Endothelial cell of umbilical vein (primary cell): ENCODE data around the gene PRSS21.

Experiments used
- EZH2 ChIP-seq: IDR thresholded peaks from 2 replicates; pipeline ENCODE4 v1.6.1; 2012; ENCODE audit warnings: borderline replicate concordance, low read depth, mild to moderate bottlenecking, moderate library complexity, low read length, inconsistent platforms; ENCODE audit not compliant: severe bottlenecking
- MYC ChIP-seq: IDR thresholded peaks from one replicate; pipeline ENCODE4 v1.6.1; 2011; ENCODE audit warnings: mild to moderate bottlenecking, low read depth, low read length
- POLR2A ChIP-seq: IDR thresholded peaks from 2 replicates; pipeline ENCODE4 v1.6.1; 2012; ENCODE audit warnings: low read depth, mild to moderate bottlenecking, control low read depth, low read length
- POLR2AphosphoS5 ChIP-seq: IDR thresholded peaks from 2 replicates; pipeline ENCODE4 v1.6.1; 2012; ENCODE audit warnings: low read depth, mild to moderate bottlenecking, control low read depth, low read length, moderate library complexity; ENCODE audit not compliant: insufficient read depth
- TF ChIP-seq, protein P1 (sequence below), 2 donors: IDR thresholded peaks; 1 replicate in 1 of 2; 2 replicates in 1 of 2; pipeline ENCODE4 v1.5.1; 2011; ENCODE audit warnings: low read length in 2 of 2, mild to moderate bottlenecking in 2 of 2, moderate library complexity in 2 of 2, control low read depth in 1 of 2, inconsistent platforms in 1 of 2, low read depth in 1 of 2; ENCODE audit not compliant: insufficient read depth in 1 of 2; ENCODE audit errors: extremely low read depth in 1 of 2

GRCh38 chr16:2790631-2791030, 26.4 kb upstream of the PRSS21 start:
- no peak for TF ChIP-seq POLR2A
- no peak for TF ChIP-seq POLR2AphosphoS5
- TF ChIP-seq, protein P1, sequence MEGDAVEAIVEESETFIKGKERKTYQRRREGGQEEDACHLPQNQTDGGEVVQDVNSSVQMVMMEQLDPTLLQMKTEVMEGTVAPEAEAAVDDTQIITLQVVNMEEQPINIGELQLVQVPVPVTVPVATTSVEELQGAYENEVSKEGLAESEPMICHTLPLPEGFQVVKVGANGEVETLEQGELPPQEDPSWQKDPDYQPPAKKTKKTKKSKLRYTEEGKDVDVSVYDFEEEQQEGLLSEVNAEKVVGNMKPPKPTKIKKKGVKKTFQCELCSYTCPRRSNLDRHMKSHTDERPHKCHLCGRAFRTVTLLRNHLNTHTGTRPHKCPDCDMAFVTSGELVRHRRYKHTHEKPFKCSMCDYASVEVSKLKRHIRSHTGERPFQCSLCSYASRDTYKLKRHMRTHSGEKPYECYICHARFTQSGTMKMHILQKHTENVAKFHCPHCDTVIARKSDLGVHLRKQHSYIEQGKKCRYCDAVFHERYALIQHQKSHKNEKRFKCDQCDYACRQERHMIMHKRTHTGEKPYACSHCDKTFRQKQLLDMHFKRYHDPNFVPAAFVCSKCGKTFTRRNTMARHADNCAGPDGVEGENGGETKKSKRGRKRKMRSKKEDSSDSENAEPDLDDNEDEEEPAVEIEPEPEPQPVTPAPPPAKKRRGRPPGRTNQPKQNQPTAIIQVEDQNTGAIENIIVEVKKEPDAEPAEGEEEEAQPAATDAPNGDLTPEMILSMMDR (IDR thresholded peaks at IDR 0.05; ENCODE audit: extremely low read depth in 1 of 2, insufficient read depth in 1 of 2, low read depth in 1 of 2, low read length in 2 of 2) = no peak
- TF ChIP-seq MYC = no peak
- TF ChIP-seq EZH2 = no peak
